Mesothelial cell of epicardium (in vitro differentiated cells): ENCODE results near the gene SAT2. TPM values are rescaled to one million over a fixed set of nuclear protein-coding genes. Genes with fewer than 3 reads are reported as not detected.
"Not testable (repeated sequence)": the region's sequence is repeated elsewhere in the genome, so short reads cannot be mapped to it uniquely, and the experiment has no call there.

Experiments used
- DNase-seq, 2 experiments: peaks; one replicate each; pipeline ENCODE4 v3.0.0; 2021; ENCODE audit warnings: low spot score in 2 of 2; ENCODE audit not compliant: unreplicated experiment in 2 of 2
- H3K27ac Mint-ChIP-seq: 2 replicates; pipeline ENCODE4 v1.8.0; 2021; ENCODE audit warnings: mixed read lengths
- H3K27me3 Mint-ChIP-seq: 2 replicates; pipeline ENCODE4 v1.8.0; 2021; ENCODE audit warnings: low read depth, mixed read lengths
- H3K36me3 Mint-ChIP-seq: 2 replicates; pipeline ENCODE4 v1.8.0; 2021; ENCODE audit warnings: mixed read lengths
- H3K4me1 Mint-ChIP-seq: 2 replicates; pipeline ENCODE4 v1.8.0; 2021; ENCODE audit warnings: mixed read lengths
- H3K4me3 Mint-ChIP-seq: 2 replicates; pipeline ENCODE4 v1.8.0; 2021; ENCODE audit warnings: mild to moderate bottlenecking, moderate library complexity, mixed read lengths
- H3K9me3 Mint-ChIP-seq: 2 replicates; pipeline ENCODE4 v1.8.0; 2021; ENCODE audit warnings: mixed read lengths
- CTCF ChIP-seq: fragments of 200-600 bp; sonication (generic); IDR thresholded peaks from one replicate; pipeline ENCODE4 v1.5.0; 2021; ENCODE audit warnings: antibody characterized with exemption; ENCODE audit not compliant: unreplicated experiment
- total RNA-seq: library from RNA; stranded (reverse); gene quantifications from 3 replicates; pipeline ENCODE4 v1.2.1, GENCODE V29; 2021

SAT2 gene
- total RNA-seq, 1 donor from 2014 or later: 87.7 TPM

DNA sequence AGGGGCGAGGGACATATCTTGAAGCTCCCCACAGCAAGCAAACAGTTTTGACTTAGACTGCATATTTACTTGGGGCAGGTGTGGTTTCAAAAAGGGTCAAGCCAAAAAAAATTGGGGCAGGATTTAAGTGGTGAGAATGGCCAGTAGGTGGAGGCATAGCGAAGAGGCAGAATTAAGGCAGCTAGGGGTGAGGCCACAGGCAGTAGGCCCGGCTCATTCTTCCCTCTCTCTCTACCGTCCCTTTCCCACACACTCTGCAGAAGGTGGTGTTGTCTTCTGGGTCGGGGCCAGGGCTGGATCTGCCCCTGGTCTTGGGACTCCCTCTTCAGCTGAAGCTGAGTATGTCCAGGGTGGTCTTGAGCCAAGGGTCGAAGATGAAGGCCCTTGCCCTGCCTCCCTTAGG is 4.9 kb upstream of the SAT2 start:
- Mint-ChIP-seq H3K36me3 (no peaks in the 10 kb centered on the region), H3K27me3 (no peaks in the 10 kb centered on the region), H3K4me3 (no peak overlapping the region), H3K9me3 (no peaks in the 10 kb centered on the region), H3K4me1 (no peaks in the 10 kb centered on the region), H3K27ac (no peak overlapping the region)
- DNase-seq: no peak
- peak; percentile 39 for TF ChIP-seq CTCF

DNA sequence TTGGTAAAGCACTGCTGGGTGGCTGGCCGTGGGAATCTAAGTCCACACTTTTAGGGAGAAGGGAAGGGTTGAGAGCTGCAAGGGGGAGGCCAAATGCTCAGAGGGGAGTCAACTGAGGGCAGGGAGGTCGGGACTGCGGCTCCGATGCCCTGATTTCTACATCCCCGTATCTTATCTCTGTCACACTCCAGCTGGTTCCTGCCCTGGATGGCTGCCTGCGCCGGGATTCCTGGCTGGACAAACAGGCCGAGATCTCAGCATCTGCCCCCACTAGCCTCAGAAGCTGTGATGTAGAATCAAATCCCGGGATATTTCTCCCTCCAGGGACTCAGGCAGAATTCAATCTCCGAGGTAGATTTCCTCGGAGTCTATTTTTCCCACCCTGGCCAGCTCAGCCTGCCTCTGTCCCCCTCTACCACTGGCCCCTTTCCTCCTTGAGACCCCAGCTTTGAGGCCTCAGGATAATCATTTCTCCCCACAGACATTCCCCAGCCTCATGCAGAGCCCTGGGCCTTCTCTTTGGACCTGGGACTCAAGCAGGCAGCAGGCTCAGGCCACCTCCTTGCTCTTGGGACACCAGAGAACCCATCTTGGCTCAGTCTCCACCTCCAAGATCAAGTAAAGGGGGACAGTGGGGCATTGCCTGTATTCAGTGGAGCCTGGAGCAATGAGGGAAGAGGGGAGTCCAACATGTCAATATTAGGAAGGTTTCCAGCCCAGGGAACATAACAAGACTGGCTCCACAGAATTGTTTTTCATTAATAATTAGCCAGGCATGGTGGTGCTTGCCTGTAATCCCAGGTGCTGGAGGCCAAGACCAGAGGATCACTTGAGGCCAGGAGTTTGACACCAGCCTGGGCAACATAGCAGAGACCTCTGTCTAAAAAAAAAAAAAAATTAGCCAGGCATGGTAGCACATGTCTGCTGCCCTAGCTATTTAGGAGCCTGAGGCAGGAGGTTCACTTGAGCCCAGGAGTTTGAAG is 4.1 kb upstream of the SAT2 start:
- no peak for DNase-seq
- no peak overlapping the region for H3K4me3 Mint-ChIP-seq
- H3K9me3 Mint-ChIP-seq: no peaks in the 10 kb centered on the region
- H3K27me3 Mint-ChIP-seq: no peaks in the 10 kb centered on the region
- H3K27ac Mint-ChIP-seq: no peak overlapping the region
- H3K36me3 Mint-ChIP-seq: no peaks in the 10 kb centered on the region
- TF ChIP-seq CTCF: no peak
- peaks cover 3% of the 10 kb centered on the region for H3K4me1 Mint-ChIP-seq

- no peak for DNase-seq
- peaks cover 9% of the 10 kb centered on the region for H3K4me1 Mint-ChIP-seq
- no peaks in the 10 kb centered on the region for H3K27me3 Mint-ChIP-seq
- no peak within 1 kb of the TSS for H3K27ac Mint-ChIP-seq
- TF ChIP-seq CTCF: no peak
- H3K36me3 Mint-ChIP-seq: peaks cover 4% of the 10 kb centered on the region
- H3K9me3 Mint-ChIP-seq: no peaks in the 10 kb centered on the region
- no peak within 1 kb of the TSS for H3K4me3 Mint-ChIP-seq
Measured at GRCh38 chr17:7629939-7630571, 2.4 kb upstream of the SAT2 start, which contains the start of gene SHBG. Gene SHBG, plus strand, starts transcription at chr17:7630135. Its CDS starts 38 bp downstream, at chr17:7630173.

DNA sequence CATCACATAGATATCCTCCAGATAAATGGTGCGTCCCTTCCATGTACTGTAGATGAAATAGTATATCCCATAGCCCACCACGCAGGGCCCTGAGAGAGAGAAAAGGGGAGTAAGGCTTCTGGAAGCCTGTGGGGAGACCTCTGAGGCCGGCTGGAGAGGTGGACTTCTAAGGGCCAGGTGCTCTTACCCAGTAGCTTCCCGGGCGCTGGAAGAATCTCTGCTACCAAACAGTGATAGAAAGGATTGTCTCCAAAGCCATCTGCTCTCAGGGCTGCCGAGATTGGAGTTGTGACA is 718 bp downstream of the SAT2 start:
- TF ChIP-seq CTCF: no peak
- peaks cover 5% of the 10 kb centered on the region for H3K36me3 Mint-ChIP-seq
- H3K27ac Mint-ChIP-seq: peak overlapping the region; percentile 97
- H3K9me3 Mint-ChIP-seq: no peaks in the 10 kb centered on the region
- DNase-seq: no peak
- peak overlapping the region; percentile 94 for H3K4me3 Mint-ChIP-seq
- peaks cover 9% of the 10 kb centered on the region for H3K4me1 Mint-ChIP-seq
- H3K27me3 Mint-ChIP-seq: no peaks in the 10 kb centered on the region

DNA sequence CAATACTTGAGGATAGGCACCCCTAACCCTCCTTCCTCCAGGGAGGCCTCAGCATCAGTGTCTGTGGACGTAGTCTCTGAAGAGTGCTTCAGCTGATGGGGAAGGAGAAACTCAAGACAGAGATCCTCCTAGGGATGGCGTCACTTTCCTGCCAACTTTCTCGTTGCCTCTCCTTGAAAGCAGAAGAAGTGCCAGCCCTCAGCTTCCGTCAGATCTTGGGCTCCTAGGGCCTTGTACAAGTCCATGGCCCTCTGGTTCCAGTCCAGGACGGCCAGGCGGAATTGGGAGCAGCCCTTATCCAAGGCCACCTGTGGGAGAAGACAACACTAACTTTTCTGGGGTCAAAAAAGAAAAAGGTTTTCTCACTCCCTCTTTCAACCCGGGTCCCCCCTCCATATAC is 1.3 kb downstream of the SAT2 start:
- peaks cover 9% of the 10 kb centered on the region for H3K4me1 Mint-ChIP-seq
- no peaks in the 10 kb centered on the region for H3K9me3 Mint-ChIP-seq
- peak overlapping the region; percentile 97 for H3K27ac Mint-ChIP-seq
- H3K27me3 Mint-ChIP-seq: no peaks in the 10 kb centered on the region
- peaks cover 5% of the 10 kb centered on the region for H3K36me3 Mint-ChIP-seq
- DNase-seq: no peak
- H3K4me3 Mint-ChIP-seq: peak overlapping the region; percentile 94
- TF ChIP-seq CTCF: no peak

- not testable (repeated sequence) for DNase-seq, H3K4me1 Mint-ChIP-seq, H3K27ac Mint-ChIP-seq, H3K27me3 Mint-ChIP-seq, H3K36me3 Mint-ChIP-seq, H3K9me3 Mint-ChIP-seq
- peak overlapping the region; percentile 13 for H3K4me3 Mint-ChIP-seq
Measured at GRCh38 chr17:7625749-7626148, 1.9 kb downstream of the SAT2 start.
